Neural cell (in vitro differentiated cells): ENCODE measurements around the gene AP2A2. TPM values are rescaled to one million over a fixed set of nuclear protein-coding genes. Genes with fewer than 3 reads are reported as not detected.

Experiments used
- H2AFZ ChIP-seq: fragments of 200-600, 300-800 bp; sonication (generic), shearing (Covaris generic); 2 replicates; pipeline ENCODE4 v1.6.0; 2014; ENCODE audit warnings: low read depth, mild to moderate bottlenecking, antibody characterized with exemption, low read length, moderate library complexity
- H3F3A ChIP-seq: fragments of 200-600 bp; shearing (Covaris generic); 2 replicates; pipeline ENCODE4 v1.6.1; 2016; ENCODE audit warnings: mild to moderate bottlenecking, moderate library complexity, mixed read lengths, antibody characterized with exemption, low read length; ENCODE audit not compliant: insufficient read depth, poor library complexity, severe bottlenecking
- H3K27ac ChIP-seq: fragments of 200-600, 300-800 bp; sonication (generic), shearing (Covaris generic); 2 replicates; pipeline ENCODE4 v1.5.1; 2014; ENCODE audit warnings: mild to moderate bottlenecking, low read length, moderate library complexity
- H3K27me3 ChIP-seq: fragments of 300-800, 200-600 bp; sonication (generic), shearing (Covaris generic); 2 replicates; pipeline ENCODE4 v1.6.0; 2014; ENCODE audit warnings: mild to moderate bottlenecking, low read depth, low read length, moderate library complexity; ENCODE audit not compliant: insufficient read depth
- H3K36me3 ChIP-seq: fragments of 300-800, 200-600 bp; sonication (generic), shearing (Covaris generic); 2 replicates; pipeline ENCODE4 v1.5.1; 2014; ENCODE audit warnings: mild to moderate bottlenecking, antibody characterized with exemption, low read length, moderate library complexity; ENCODE audit not compliant: insufficient read depth
- H3K4me2 ChIP-seq: fragments of 300-800, 200-600 bp; sonication (generic), shearing (Covaris generic); 2 replicates; pipeline ENCODE4 v1.6.0; 2014; ENCODE audit warnings: mild to moderate bottlenecking, low read length
- H3K4me3 ChIP-seq: fragments of 300-800, 200-600 bp; sonication (generic), shearing (Covaris generic); 2 replicates; pipeline ENCODE4 v1.5.1; 2014; ENCODE audit warnings: mild to moderate bottlenecking, low read length, moderate library complexity
- H3K79me2 ChIP-seq: fragments of 200-600 bp; shearing (Covaris generic); replicated peaks from 2 replicates; pipeline ENCODE4 v1.6.0; 2014; ENCODE audit warnings: mild to moderate bottlenecking, low read length, moderate library complexity; ENCODE audit not compliant: insufficient read depth
- H3K9ac ChIP-seq: fragments of 300-800, 200-600 bp; sonication (generic), shearing (Covaris generic); 2 replicates; pipeline ENCODE4 v1.6.1; 2016; ENCODE audit warnings: mild to moderate bottlenecking, low read length, mixed read lengths
- H3K9me2 ChIP-seq: fragments of 200-600 bp; shearing (Covaris generic); 2 replicates; pipeline ENCODE4 v1.6.1; 2016; ENCODE audit warnings: mild to moderate bottlenecking, low read length, mixed read lengths; ENCODE audit not compliant: insufficient read depth
- H3K9me3 ChIP-seq: fragments of 200-600, 300-800 bp; sonication (generic), shearing (Covaris generic); 2 replicates; pipeline ENCODE4 v1.6.1; 2016; ENCODE audit warnings: mild to moderate bottlenecking, mixed run types, low read length, moderate library complexity, mixed read lengths
- H4K20me1 ChIP-seq: fragments of 200-600 bp; shearing (Covaris generic); 2 replicates; pipeline ENCODE4 v1.6.1; 2016; ENCODE audit warnings: mild to moderate bottlenecking, mixed run types; ENCODE audit not compliant: insufficient read depth
- EP300 ChIP-seq: fragments of 450-650 bp; conservative IDR thresholded peaks from 2 replicates; pipeline ENCODE4 v1.6.1; 2014; ENCODE audit warnings: antibody characterized with exemption, mild to moderate bottlenecking, moderate library complexity; ENCODE audit not compliant: poor library complexity, severe bottlenecking
- EZH2 ChIP-seq: fragments of 200-600, 300-800 bp; shearing (Covaris generic), sonication (generic); IDR thresholded peaks from 2 replicates; pipeline ENCODE4 v1.6.1; 2014; ENCODE audit warnings: antibody characterized with exemption, low read length, borderline replicate concordance, mild to moderate bottlenecking; ENCODE audit not compliant: insufficient read depth, poor library complexity, severe bottlenecking
- MXI1 ChIP-seq: fragments of 450-650 bp; conservative IDR thresholded peaks from 2 replicates; pipeline ENCODE4 v1.6.1; 2014; ENCODE audit warnings: antibody characterized with exemption, mild to moderate bottlenecking; ENCODE audit not compliant: poor library complexity, severe bottlenecking
- POLR2AphosphoS5 ChIP-seq: IDR thresholded peaks from 2 replicates; pipeline ENCODE4 v1.6.1; 2012
- RAD21 ChIP-seq: fragments of 450-650 bp; conservative IDR thresholded peaks from 2 replicates; pipeline ENCODE4 v1.6.1; 2014; ENCODE audit warnings: antibody characterized with exemption, mild to moderate bottlenecking, moderate library complexity
- SMC3 ChIP-seq: fragments of 450-650 bp; conservative IDR thresholded peaks from 2 replicates; pipeline ENCODE4 v1.6.1; 2014; ENCODE audit warnings: antibody characterized with exemption, mild to moderate bottlenecking, moderate library complexity; ENCODE audit not compliant: poor library complexity
- TAF1 ChIP-seq: IDR thresholded peaks from 2 replicates; pipeline ENCODE4 v1.6.1; 2012; ENCODE audit warnings: low read depth
- polyA plus RNA-seq: library from polyadenylated mRNA; depleted of rRNA; stranded (reverse); fragments of >200 nt; gene quantifications from 2 replicates; pipeline ENCODE4 v1.2.3, GENCODE V29; 2014
- TF ChIP-seq, protein P1 (sequence below): IDR thresholded peaks from 2 replicates; pipeline ENCODE4 v1.6.1; 2012; ENCODE audit warnings: borderline replicate concordance
- TF ChIP-seq, protein P2 (sequence below): fragments of 450-650 bp; IDR thresholded peaks from 2 replicates; pipeline ENCODE4 v1.5.1; 2014; ENCODE audit warnings: antibody characterized with exemption, mild to moderate bottlenecking, moderate library complexity; ENCODE audit not compliant: poor library complexity, severe bottlenecking

Gene AP2A2
- polyA plus RNA-seq, 1 donor from 2014 or later, result 46.5 TPM

DNA sequence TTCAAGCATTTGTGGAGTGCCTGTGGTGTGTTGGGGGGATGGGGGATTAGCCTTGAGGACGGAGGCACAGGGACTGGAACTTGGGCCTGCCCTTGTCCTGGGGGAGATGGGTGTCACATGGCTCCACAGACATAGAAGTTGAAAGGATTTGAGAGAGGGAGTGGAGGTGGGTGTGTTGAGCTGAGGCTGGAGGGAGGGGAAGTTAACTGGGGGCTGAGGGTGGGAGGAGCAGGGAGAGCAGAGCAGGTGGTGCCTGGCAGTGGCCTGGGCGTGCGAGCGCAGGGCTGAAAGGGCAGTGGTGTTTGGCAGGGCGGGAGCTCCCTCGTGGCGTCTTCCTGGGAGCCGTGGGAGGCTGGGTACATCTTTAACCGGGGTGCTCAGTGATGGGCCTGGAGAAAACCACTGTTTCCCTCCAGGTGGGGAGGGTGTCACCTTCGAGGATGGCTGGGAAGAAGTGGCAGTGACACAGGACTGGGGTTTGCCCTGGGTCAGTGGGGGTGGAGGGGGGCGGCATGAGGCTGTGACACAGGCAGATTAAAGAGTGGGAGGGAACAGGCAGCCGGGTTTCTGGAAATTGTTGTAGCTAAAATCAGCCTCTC is 45.5 kb downstream of the AP2A2 start:
- Histone ChIP-seq H3K27ac (no peak overlapping the region), H3K4me3 (no peak overlapping the region), H3K4me2 (no peak overlapping the region), H3K9me3 (no peaks in the 10 kb centered on the region), H3K36me3 (no peaks in the 10 kb centered on the region), H4K20me1 (no peaks in the 10 kb centered on the region), H3K27me3 (no peaks in the 10 kb centered on the region), H3K79me2 (no peaks in the 10 kb centered on the region), H2AFZ (no peak overlapping the region), H3K9ac (no peak overlapping the region), H3K9me2 (no peaks in the 10 kb centered on the region), H3F3A (no peaks in the 10 kb centered on the region)
- no peak for TF ChIP-seq EZH2
- no peak for TF ChIP-seq POLR2AphosphoS5
- no peak for TF ChIP-seq SMC3
- TF ChIP-seq EP300, result no peak
- TF ChIP-seq, protein P1, sequence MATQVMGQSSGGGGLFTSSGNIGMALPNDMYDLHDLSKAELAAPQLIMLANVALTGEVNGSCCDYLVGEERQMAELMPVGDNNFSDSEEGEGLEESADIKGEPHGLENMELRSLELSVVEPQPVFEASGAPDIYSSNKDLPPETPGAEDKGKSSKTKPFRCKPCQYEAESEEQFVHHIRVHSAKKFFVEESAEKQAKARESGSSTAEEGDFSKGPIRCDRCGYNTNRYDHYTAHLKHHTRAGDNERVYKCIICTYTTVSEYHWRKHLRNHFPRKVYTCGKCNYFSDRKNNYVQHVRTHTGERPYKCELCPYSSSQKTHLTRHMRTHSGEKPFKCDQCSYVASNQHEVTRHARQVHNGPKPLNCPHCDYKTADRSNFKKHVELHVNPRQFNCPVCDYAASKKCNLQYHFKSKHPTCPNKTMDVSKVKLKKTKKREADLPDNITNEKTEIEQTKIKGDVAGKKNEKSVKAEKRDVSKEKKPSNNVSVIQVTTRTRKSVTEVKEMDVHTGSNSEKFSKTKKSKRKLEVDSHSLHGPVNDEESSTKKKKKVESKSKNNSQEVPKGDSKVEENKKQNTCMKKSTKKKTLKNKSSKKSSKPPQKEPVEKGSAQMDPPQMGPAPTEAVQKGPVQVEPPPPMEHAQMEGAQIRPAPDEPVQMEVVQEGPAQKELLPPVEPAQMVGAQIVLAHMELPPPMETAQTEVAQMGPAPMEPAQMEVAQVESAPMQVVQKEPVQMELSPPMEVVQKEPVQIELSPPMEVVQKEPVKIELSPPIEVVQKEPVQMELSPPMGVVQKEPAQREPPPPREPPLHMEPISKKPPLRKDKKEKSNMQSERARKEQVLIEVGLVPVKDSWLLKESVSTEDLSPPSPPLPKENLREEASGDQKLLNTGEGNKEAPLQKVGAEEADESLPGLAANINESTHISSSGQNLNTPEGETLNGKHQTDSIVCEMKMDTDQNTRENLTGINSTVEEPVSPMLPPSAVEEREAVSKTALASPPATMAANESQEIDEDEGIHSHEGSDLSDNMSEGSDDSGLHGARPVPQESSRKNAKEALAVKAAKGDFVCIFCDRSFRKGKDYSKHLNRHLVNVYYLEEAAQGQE, result no peak
- TF ChIP-seq MXI1, result no peak
- TF ChIP-seq RAD21, result no peak
- TF ChIP-seq, protein P2, sequence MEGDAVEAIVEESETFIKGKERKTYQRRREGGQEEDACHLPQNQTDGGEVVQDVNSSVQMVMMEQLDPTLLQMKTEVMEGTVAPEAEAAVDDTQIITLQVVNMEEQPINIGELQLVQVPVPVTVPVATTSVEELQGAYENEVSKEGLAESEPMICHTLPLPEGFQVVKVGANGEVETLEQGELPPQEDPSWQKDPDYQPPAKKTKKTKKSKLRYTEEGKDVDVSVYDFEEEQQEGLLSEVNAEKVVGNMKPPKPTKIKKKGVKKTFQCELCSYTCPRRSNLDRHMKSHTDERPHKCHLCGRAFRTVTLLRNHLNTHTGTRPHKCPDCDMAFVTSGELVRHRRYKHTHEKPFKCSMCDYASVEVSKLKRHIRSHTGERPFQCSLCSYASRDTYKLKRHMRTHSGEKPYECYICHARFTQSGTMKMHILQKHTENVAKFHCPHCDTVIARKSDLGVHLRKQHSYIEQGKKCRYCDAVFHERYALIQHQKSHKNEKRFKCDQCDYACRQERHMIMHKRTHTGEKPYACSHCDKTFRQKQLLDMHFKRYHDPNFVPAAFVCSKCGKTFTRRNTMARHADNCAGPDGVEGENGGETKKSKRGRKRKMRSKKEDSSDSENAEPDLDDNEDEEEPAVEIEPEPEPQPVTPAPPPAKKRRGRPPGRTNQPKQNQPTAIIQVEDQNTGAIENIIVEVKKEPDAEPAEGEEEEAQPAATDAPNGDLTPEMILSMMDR, result no peak
- no peak for TF ChIP-seq TAF1

DNA sequence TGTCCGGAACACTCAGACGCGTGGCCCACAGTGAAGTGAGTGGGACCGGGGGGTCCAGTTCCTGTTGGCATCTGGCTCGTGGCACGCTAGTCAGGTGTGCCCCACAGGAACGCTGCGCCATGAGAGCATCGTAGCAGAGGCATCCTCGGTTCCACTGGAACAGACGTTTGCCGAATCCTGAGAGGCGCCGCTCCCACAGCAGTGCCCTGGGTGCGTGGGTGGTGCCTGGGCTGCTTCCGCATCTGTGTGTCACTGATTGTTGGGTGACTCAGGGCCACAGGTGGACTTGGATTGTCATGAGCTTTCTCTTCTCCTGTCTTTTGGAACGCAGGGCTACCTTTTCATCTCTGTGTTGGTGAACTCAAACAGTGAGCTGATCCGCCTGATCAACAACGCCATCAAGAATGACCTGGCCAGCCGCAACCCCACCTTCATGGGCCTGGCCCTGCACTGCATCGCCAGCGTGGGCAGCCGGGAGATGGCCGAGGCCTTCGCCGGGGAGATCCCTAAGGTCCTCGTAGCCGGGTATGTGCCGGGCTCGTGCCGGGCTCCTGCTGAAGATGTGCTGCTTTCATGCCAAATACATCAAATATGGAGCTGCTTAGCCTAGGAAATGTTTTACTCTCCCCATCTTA is 46.2 kb downstream of the AP2A2 start:
- Histone ChIP-seq H4K20me1 (no peaks in the 10 kb centered on the region), H2AFZ (no peak overlapping the region), H3F3A (no peaks in the 10 kb centered on the region), H3K4me2 (no peak overlapping the region), H3K27me3 (no peaks in the 10 kb centered on the region), H3K9me2 (no peaks in the 10 kb centered on the region), H3K79me2 (no peaks in the 10 kb centered on the region), H3K4me3 (no peak overlapping the region), H3K36me3 (no peaks in the 10 kb centered on the region), H3K9ac (no peak overlapping the region), H3K27ac (no peak overlapping the region), H3K9me3 (no peaks in the 10 kb centered on the region)
- no peak for TF ChIP-seq EP300
